H9 (cell line): ENCODE results near the gene COX6B2. TPM values are rescaled to one million over a fixed set of nuclear protein-coding genes. Genes with fewer than 3 reads are reported as not detected.

Experiments used
- DNase-seq: peaks from one replicate; pipeline ENCODE4 v3.0.0-alpha.2; 2017
- H2AFZ ChIP-seq: one replicate; pipeline ENCODE4 v1.6.1; 2013; ENCODE audit warnings: mild to moderate bottlenecking, low read length, control low read depth, moderate library complexity
- H2AK5ac ChIP-seq: 2 replicates; pipeline ENCODE4 v1.6.1; 2013; ENCODE audit warnings: low read length, control low read depth, mixed read lengths; ENCODE audit not compliant: insufficient read length
- H2BK120ac ChIP-seq: one replicate; pipeline ENCODE4 v1.6.1; 2013; ENCODE audit warnings: low read depth, mild to moderate bottlenecking, low read length, control low read depth, inconsistent platforms; ENCODE audit not compliant: poor library complexity, severe bottlenecking
- H2BK12ac ChIP-seq: 2 replicates; pipeline ENCODE4 v1.6.1; 2013; ENCODE audit warnings: low read length, control low read depth, mixed read lengths, low read depth; ENCODE audit not compliant: insufficient read length
- H2BK15ac ChIP-seq: 2 replicates; pipeline ENCODE4 v1.6.1; 2013; ENCODE audit warnings: low read depth, low read length, control low read depth
- H2BK20ac ChIP-seq: one replicate; pipeline ENCODE4 v1.6.1; 2013; ENCODE audit warnings: low read depth, mild to moderate bottlenecking, low read length, control low read depth, inconsistent platforms; ENCODE audit not compliant: poor library complexity, severe bottlenecking
- H2BK5ac ChIP-seq: 2 replicates; pipeline ENCODE4 v1.6.1; 2013; ENCODE audit warnings: low read length, control low read depth, mixed read lengths; ENCODE audit not compliant: insufficient read length
- H3K14ac ChIP-seq: 2 replicates; pipeline ENCODE4 v1.6.1; 2013; ENCODE audit warnings: low read length, control low read depth; ENCODE audit not compliant: insufficient read depth
- H3K18ac ChIP-seq: 2 replicates; pipeline ENCODE4 v1.6.1; 2013; ENCODE audit warnings: low read depth, mild to moderate bottlenecking, mixed read lengths, low read length, control low read depth; ENCODE audit not compliant: insufficient read length
- H3K23ac ChIP-seq: 2 replicates; pipeline ENCODE4 v1.6.1; 2013; ENCODE audit warnings: low read length, control low read depth, mixed read lengths, low read depth; ENCODE audit not compliant: insufficient read length
- H3K23me2 ChIP-seq: 2 replicates; pipeline ENCODE4 v1.6.1; 2013; ENCODE audit warnings: low read depth, mild to moderate bottlenecking, mixed read lengths, low read length, control low read depth; ENCODE audit not compliant: insufficient read length, poor library complexity, severe bottlenecking
- H3K27ac ChIP-seq: 2 replicates; pipeline ENCODE4 v1.5.1; 2013; ENCODE audit warnings: low read length, control low read depth, mixed read lengths, low read depth; ENCODE audit not compliant: insufficient read length
- H3K27me3 ChIP-seq: 2 replicates; pipeline ENCODE4 v1.6.1; 2013; ENCODE audit warnings: low read length, control low read depth, inconsistent platforms; ENCODE audit not compliant: insufficient read depth
- H3K4ac ChIP-seq: 2 replicates; pipeline ENCODE4 v1.6.1; 2013; ENCODE audit warnings: low read depth, mild to moderate bottlenecking, control low read depth, inconsistent platforms, low read length, moderate library complexity
- H3K4me1 ChIP-seq: 2 replicates; pipeline ENCODE4 v1.6.1; 2013; ENCODE audit warnings: low read length, control low read depth, inconsistent platforms; ENCODE audit not compliant: insufficient read depth
- H3K4me2 ChIP-seq: 2 replicates; pipeline ENCODE4 v1.6.1; 2013; ENCODE audit warnings: low read length, control low read depth, mixed read lengths; ENCODE audit not compliant: insufficient read length, insufficient read depth
- H3K56ac ChIP-seq: 2 replicates; pipeline ENCODE4 v1.6.1; 2013; ENCODE audit warnings: low read depth, mild to moderate bottlenecking, mixed read lengths, low read length, control low read depth; ENCODE audit not compliant: insufficient read length
- H3K79me1 ChIP-seq: 2 replicates; pipeline ENCODE4 v1.6.1; 2013; ENCODE audit warnings: low read depth, mild to moderate bottlenecking, moderate library complexity, low read length, control low read depth, inconsistent platforms; ENCODE audit not compliant: insufficient read depth, poor library complexity, severe bottlenecking
- H3K79me2 ChIP-seq: 2 replicates; pipeline ENCODE4 v1.6.1; 2013; ENCODE audit warnings: low read length, control low read depth, inconsistent platforms; ENCODE audit not compliant: insufficient read depth
- H3K9ac ChIP-seq: 2 replicates; pipeline ENCODE4 v1.6.1; 2013; ENCODE audit warnings: low read length, control low read depth, mixed read lengths; ENCODE audit not compliant: insufficient read length; ENCODE audit errors: extremely low read depth
- H3K9me3 ChIP-seq: one replicate; pipeline ENCODE4 v1.6.1; 2013; ENCODE audit warnings: low read depth, low read length, inconsistent platforms; ENCODE audit not compliant: control insufficient read depth
- H3T11ph ChIP-seq: one replicate; pipeline ENCODE4 v1.6.1; 2013; ENCODE audit warnings: mild to moderate bottlenecking, low read length, control low read depth, inconsistent platforms
- H4K20me1 ChIP-seq: one replicate; pipeline ENCODE4 v1.6.1; 2013; ENCODE audit not compliant: control insufficient read depth, insufficient read length, insufficient read depth
- H4K5ac ChIP-seq: 2 replicates; pipeline ENCODE4 v1.6.1; 2013; ENCODE audit warnings: low read depth, mild to moderate bottlenecking, mixed read lengths, low read length, control low read depth; ENCODE audit not compliant: insufficient read length
- H4K8ac ChIP-seq: replicated peaks from 2 replicates; pipeline ENCODE4 v1.6.1; 2013; ENCODE audit warnings: low read length, control low read depth, mixed read lengths, low read depth; ENCODE audit not compliant: insufficient read length
- H4K91ac ChIP-seq: 2 replicates; pipeline ENCODE4 v1.6.1; 2013; ENCODE audit warnings: low read depth, mild to moderate bottlenecking, moderate library complexity, mixed read lengths, low read length, control low read depth; ENCODE audit not compliant: insufficient read length
- H3K27ac Mint-ChIP-seq, 3 experiments: 2 replicates in 2 of 3; 3 replicates in 1 of 3; pipeline ENCODE4 v1.8.0; 2020 to 2021; ENCODE audit warnings: mixed read lengths in 3 of 3, mild to moderate bottlenecking in 1 of 3, moderate library complexity in 1 of 3
- H3K27me3 Mint-ChIP-seq: 2 replicates; pipeline ENCODE4 v1.8.0; 2021; ENCODE audit warnings: low read depth, mild to moderate bottlenecking, moderate library complexity, mixed read lengths
- H3K36me3 Mint-ChIP-seq, 3 experiments: 2 replicates in 2 of 3; 3 replicates in 1 of 3; pipeline ENCODE4 v1.8.0; 2020 to 2021; ENCODE audit warnings: low read depth in 3 of 3, mixed read lengths in 3 of 3; ENCODE audit not compliant: insufficient read depth in 1 of 3
- H3K4me1 Mint-ChIP-seq, 2 experiments: 2 replicates each; pipeline ENCODE4 v1.8.0; 2020; ENCODE audit warnings: mixed read lengths in 2 of 2
- H3K4me3 Mint-ChIP-seq, 2 experiments: 2 replicates in 1 of 2; 3 replicates in 1 of 2; pipeline ENCODE4 v1.8.0; 2020 to 2021; ENCODE audit warnings: mild to moderate bottlenecking in 2 of 2, mixed read lengths in 2 of 2, moderate library complexity in 1 of 2
- H3K9me3 Mint-ChIP-seq, 2 experiments: 2 replicates in 1 of 2; 3 replicates in 1 of 2; pipeline ENCODE4 v1.8.0; 2020; ENCODE audit warnings: mild to moderate bottlenecking in 2 of 2, mixed read lengths in 2 of 2, moderate library complexity in 1 of 2
- CTCF ChIP-seq: fragments of 200-600 bp; sonication (generic); conservative IDR thresholded peaks from 3 replicates; pipeline ENCODE4 v1.8.0; 2021; ENCODE audit warnings: antibody characterized with exemption, mild to moderate bottlenecking
- WGBS: extraction: QIAGEN DNeasy Blood & Tissue Kit; methylation state at CpG from one replicate; pipeline ENCODE4 v1.1.7; 2013; ENCODE audit warnings: missing lambda C conversion rate, low lambda C conversion rate, mixed read lengths; ENCODE audit not compliant: insufficient read length; ENCODE audit errors: extremely low coverage; 5-methylcytosine and 5-hydroxymethylcytosine counted together
- total RNA-seq: library from RNA; stranded (reverse); gene quantifications from 2 replicates; pipeline ENCODE4 v1.2.1, GENCODE V29; 2021

COX6B2 gene
- total RNA-seq, 1 experiment from 2014 or later: 4.0 TPM

GRCh38 chr19:55387736-55388497 lies 33.4 kb upstream of the COX6B2 start:
- no peak overlapping the region for H2BK15ac ChIP-seq
- DNase-seq: no peak
- no peak overlapping the region for H4K8ac ChIP-seq
- no CpG with 5 or more reads among the region's 24 CpGs for WGBS
- peaks cover 28% of the 10 kb centered on the region for H3K23me2 ChIP-seq
- no peaks in the 10 kb centered on the region for H3K27me3 ChIP-seq
- no peak overlapping the region for H3K4ac ChIP-seq
- H2BK12ac ChIP-seq: no peak overlapping the region
- peak overlapping the region; percentile 98 to 100 for H3K4me3 Mint-ChIP-seq
- peaks cover 15% of the 10 kb centered on the region for H3K79me1 ChIP-seq
- no peak for TF ChIP-seq CTCF
- H4K91ac ChIP-seq: no peak overlapping the region
- H4K20me1 ChIP-seq: peaks cover 3% of the 10 kb centered on the region
- peaks cover 0 to 2% of the 10 kb centered on the region in 2 experiments; a peak in 1 of 5 replicates for H3K9me3 Mint-ChIP-seq
- H3K27me3 Mint-ChIP-seq: peaks cover 2% of the 10 kb centered on the region
- no peak overlapping the region for H2AFZ ChIP-seq
- H3K4me2 ChIP-seq: peak overlapping the region; percentile 87
- H3K79me2 ChIP-seq: peaks cover 17% of the 10 kb centered on the region; the same call in 1 of the 2 replicates
- H3K4me1 ChIP-seq: peaks cover 8% of the 10 kb centered on the region
- no peak overlapping the region for H2BK20ac ChIP-seq
- no peak overlapping the region for H2BK5ac ChIP-seq
- H3K56ac ChIP-seq: no peak overlapping the region
- no peak overlapping the region for H2BK120ac ChIP-seq
- peaks cover 62 to 74% of the 10 kb centered on the region in 2 experiments for H3K4me1 Mint-ChIP-seq
- no peak overlapping the region for H2AK5ac ChIP-seq
- no peak overlapping the region for H3K14ac ChIP-seq
- no peak overlapping the region for H3K27ac ChIP-seq
- H3K36me3 Mint-ChIP-seq: peaks cover 40 to 50% (median 44%) of the 10 kb centered on the region in 3 experiments
- H3K9ac ChIP-seq: peak overlapping the region; percentile 10
- no peak overlapping the region for H3T11ph ChIP-seq
- peak overlapping the region in 1 of 3 experiments; percentile 59; a peak in 1 of 7 replicates for H3K27ac Mint-ChIP-seq
- no peaks in the 10 kb centered on the region for H3K9me3 ChIP-seq
- H3K18ac ChIP-seq: no peak overlapping the region
- H4K5ac ChIP-seq: no peak overlapping the region
- no peak overlapping the region for H3K23ac ChIP-seq
